Measurements from ENCODE around the gene GIMAP7.

GRCh38 chr7:150538259-150538658, 23.6 kb downstream of the GIMAP7 start:
- TF ChIP-seq ELF1 (IDR thresholded peaks at IDR 0.05; ENCODE audit: borderline replicate concordance, low read depth) (no peak), CTCF (IDR thresholded peaks at IDR 0.05 in 2 of 3, conservative IDR thresholded peaks at IDR 0.05 in 1 of 3; ENCODE audit: borderline replicate concordance in 1 of 3, insufficient read depth in 1 of 3, low read depth in 2 of 3, low read length in 2 of 3) (no peak), EGR1 (IDR thresholded peaks at IDR 0.05; ENCODE audit: low read depth) (no peak), CEBPB (IDR thresholded peaks at IDR 0.05; ENCODE audit: low read depth) (no peak), EZH2phosphoT487 (IDR thresholded peaks at IDR 0.05; ENCODE audit: borderline replicate concordance) (no peak), POLR2A (IDR thresholded peaks at IDR 0.05; ENCODE audit: borderline replicate concordance, extremely low read depth, insufficient read depth, insufficient read length) (no peak), ZBTB33 (IDR thresholded peaks at IDR 0.05; ENCODE audit: extremely low read depth, insufficient replicate concordance, low read length) (no peak), REST (IDR thresholded peaks at IDR 0.05; ENCODE audit: low read depth) (no peak), RAD21 (IDR thresholded peaks at IDR 0.05; ENCODE audit: low read depth) (no peak), POLR2AphosphoS5 (IDR thresholded peaks at IDR 0.05; ENCODE audit: low read depth, low read length) (no peak), EZH2 (IDR thresholded peaks at IDR 0.05) (no peak), JUND (IDR thresholded peaks at IDR 0.05) (no peak), SP1 (IDR thresholded peaks at IDR 0.05; ENCODE audit: low read depth) (no peak), ZNF274 (IDR thresholded peaks at IDR 0.05; ENCODE audit: low read depth, low read length) (no peak)
